ENCODE measurements around the gene LILRA6. TPM values are rescaled to one million over a fixed set of nuclear protein-coding genes. Genes with fewer than 3 reads are reported as not detected.

Gene LILRA6
- total and polyA plus RNA-seq, 2 of the 13 experiments (the other 11 are each of a cell fraction or from before 2014, with no cell fraction given) = not detected

DNA sequence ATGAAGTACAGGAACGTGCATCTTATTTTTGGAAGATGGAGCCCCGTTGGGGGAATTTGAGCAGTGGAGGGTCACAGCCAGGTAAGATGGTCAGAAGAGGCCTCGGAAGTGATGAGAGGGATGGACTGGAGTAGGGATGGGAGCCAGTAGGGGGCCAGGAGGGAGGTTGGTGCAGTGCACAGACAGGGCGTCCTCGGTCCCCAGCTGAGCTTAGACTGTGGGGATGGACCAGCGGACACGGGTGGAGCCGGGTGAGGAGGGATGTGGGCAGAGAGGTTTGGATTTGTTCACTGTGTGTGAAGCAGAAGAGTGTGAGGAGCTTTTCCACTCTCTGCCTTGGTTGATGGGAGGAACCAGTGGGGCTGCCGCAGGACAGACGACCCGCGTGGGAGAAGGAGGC lies 31.4 kb downstream of the LILRA6 start:
- H4K20me1 ChIP-seq (ENCODE audit: insufficient read depth, low read length) = peaks cover 30% of the 10 kb centered on the region
- ChIA-PET CTCF (ENCODE audit: low intra/inter-chr PET ratio, low total read pairs) (no interaction called here), POLR2A (interaction anchor here (0.6 to 4.9 kb wide), 6 partner anchors 9 to 238 kb away, joined by 3 to 114 read pairs (median 11); partner anchors contain the start of genes CNOT3, LENG8, MBOAT7 and RPS9)
- FAIRE-seq (no peak), DNase-seq (ENCODE audit: low spot score) (no peak), ATAC-seq (peak; percentile 32)
- 44% methylated on average over 12 of the region's 12 CpGs for WGBS (ENCODE audit: low lambda C conversion rate)
- H3K9me3 ChIP-seq (ENCODE audit: low read length) = no peaks in the 10 kb centered on the region
- H3K4me3 ChIP-seq (replicated peaks in 1 of 3; ENCODE audit: insufficient read depth in 1 of 3, low read depth in 2 of 3, low read length in 3 of 3) = peak overlapping the region in 1 of 3 experiments; percentile 55; a peak in 2 of 6 replicates
- intact Hi-C loops (cut with micrococcal nuclease; ENCODE audit: unreplicated experiment) = loop anchor here (2.0 kb wide), 2 partner anchors 20 kb away; partner anchors contain the start of gene TSEN34
- H3K79me2 ChIP-seq (ENCODE audit: insufficient read depth, low read length) = no peaks in the 10 kb centered on the region
- H3K27me3 ChIP-seq (ENCODE audit: control insufficient read depth in 1 of 2, insufficient read depth in 2 of 2, low read length in 2 of 2) = no peaks in the 10 kb centered on the region
- peak overlapping the region; percentile 83 for H3K4me2 ChIP-seq (ENCODE audit: low read depth, low read length)
- no peak overlapping the region for H3K9ac ChIP-seq (ENCODE audit: insufficient read depth, low read depth, low read length)
- H3K27ac ChIP-seq (ENCODE audit: extremely low read length, insufficient read depth, low read length) = peak overlapping the region; percentile 80
- BruUV-seq (replicated peaks) = no TSS peak
- no peak overlapping the region for H2AFZ ChIP-seq (ENCODE audit: low read length)
- peaks cover 13 to 18% of the 10 kb centered on the region in 2 experiments for H3K36me3 ChIP-seq (replicated peaks in 1 of 2; ENCODE audit: control insufficient read depth in 1 of 2, insufficient read depth in 2 of 2, low read length in 2 of 2)
- TF ChIP-seq, protein P1, sequence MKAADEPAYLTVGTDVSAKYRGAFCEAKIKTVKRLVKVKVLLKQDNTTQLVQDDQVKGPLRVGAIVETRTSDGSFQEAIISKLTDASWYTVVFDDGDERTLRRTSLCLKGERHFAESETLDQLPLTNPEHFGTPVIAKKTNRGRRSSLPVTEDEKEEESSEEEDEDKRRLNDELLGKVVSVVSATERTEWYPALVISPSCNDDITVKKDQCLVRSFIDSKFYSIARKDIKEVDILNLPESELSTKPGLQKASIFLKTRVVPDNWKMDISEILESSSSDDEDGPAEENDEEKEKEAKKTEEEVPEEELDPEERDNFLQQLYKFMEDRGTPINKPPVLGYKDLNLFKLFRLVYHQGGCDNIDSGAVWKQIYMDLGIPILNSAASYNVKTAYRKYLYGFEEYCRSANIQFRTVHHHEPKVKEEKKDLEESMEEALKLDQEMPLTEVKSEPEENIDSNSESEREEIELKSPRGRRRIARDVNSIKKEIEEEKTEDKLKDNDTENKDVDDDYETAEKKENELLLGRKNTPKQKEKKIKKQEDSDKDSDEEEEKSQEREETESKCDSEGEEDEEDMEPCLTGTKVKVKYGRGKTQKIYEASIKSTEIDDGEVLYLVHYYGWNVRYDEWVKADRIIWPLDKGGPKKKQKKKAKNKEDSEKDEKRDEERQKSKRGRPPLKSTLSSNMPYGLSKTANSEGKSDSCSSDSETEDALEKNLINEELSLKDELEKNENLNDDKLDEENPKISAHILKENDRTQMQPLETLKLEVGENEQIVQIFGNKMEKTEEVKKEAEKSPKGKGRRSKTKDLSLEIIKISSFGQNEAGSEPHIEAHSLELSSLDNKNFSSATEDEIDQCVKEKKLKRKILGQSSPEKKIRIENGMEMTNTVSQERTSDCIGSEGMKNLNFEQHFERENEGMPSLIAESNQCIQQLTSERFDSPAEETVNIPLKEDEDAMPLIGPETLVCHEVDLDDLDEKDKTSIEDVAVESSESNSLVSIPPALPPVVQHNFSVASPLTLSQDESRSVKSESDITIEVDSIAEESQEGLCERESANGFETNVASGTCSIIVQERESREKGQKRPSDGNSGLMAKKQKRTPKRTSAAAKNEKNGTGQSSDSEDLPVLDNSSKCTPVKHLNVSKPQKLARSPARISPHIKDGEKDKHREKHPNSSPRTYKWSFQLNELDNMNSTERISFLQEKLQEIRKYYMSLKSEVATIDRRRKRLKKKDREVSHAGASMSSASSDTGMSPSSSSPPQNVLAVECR (CRISPR knock-in tag; IDR thresholded peaks at IDR 0.05; ENCODE audit: borderline replicate concordance) = 0 out of 2 replicates have a peak, but pooled peaks have one; percentile 5
- peak; percentile 15; the same call in 1 of the 2 replicates for TF ChIP-seq ZBTB7B (CRISPR knock-in tag; IDR thresholded peaks at IDR 0.05)
- TF ChIP-seq, protein P2, sequence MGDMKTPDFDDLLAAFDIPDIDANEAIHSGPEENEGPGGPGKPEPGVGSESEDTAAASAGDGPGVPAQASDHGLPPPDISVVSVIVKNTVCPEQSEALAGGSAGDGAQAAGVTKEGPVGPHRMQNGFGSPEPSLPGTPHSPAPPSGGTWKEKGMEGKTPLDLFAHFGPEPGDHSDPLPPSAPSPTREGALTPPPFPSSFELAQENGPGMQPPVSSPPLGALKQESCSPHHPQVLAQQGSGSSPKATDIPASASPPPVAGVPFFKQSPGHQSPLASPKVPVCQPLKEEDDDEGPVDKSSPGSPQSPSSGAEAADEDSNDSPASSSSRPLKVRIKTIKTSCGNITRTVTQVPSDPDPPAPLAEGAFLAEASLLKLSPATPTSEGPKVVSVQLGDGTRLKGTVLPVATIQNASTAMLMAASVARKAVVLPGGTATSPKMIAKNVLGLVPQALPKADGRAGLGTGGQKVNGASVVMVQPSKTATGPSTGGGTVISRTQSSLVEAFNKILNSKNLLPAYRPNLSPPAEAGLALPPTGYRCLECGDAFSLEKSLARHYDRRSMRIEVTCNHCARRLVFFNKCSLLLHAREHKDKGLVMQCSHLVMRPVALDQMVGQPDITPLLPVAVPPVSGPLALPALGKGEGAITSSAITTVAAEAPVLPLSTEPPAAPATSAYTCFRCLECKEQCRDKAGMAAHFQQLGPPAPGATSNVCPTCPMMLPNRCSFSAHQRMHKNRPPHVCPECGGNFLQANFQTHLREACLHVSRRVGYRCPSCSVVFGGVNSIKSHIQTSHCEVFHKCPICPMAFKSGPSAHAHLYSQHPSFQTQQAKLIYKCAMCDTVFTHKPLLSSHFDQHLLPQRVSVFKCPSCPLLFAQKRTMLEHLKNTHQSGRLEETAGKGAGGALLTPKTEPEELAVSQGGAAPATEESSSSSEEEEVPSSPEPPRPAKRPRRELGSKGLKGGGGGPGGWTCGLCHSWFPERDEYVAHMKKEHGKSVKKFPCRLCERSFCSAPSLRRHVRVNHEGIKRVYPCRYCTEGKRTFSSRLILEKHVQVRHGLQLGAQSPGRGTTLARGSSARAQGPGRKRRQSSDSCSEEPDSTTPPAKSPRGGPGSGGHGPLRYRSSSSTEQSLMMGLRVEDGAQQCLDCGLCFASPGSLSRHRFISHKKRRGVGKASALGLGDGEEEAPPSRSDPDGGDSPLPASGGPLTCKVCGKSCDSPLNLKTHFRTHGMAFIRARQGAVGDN (CRISPR knock-in tag; IDR thresholded peaks at IDR 0.05) = 0 out of 2 replicates have a peak, but pooled peaks have one; percentile 35
- 0 out of 2 replicates have a peak, but pooled peaks have one; percentile 5 for TF ChIP-seq ZNF224 (CRISPR knock-in tag; IDR thresholded peaks at IDR 0.05)
- no peak for TF ChIP-seq KDM2A (CRISPR knock-in tag; IDR thresholded peaks at IDR 0.05; ENCODE audit: borderline replicate concordance, low read depth)
- TF ChIP-seq BORCS8-MEF2B (CRISPR knock-in tag; IDR thresholded peaks at IDR 0.05) = 0 out of 2 replicates have a peak, but pooled peaks have one; percentile 9
- TF ChIP-seq, protein P3, sequence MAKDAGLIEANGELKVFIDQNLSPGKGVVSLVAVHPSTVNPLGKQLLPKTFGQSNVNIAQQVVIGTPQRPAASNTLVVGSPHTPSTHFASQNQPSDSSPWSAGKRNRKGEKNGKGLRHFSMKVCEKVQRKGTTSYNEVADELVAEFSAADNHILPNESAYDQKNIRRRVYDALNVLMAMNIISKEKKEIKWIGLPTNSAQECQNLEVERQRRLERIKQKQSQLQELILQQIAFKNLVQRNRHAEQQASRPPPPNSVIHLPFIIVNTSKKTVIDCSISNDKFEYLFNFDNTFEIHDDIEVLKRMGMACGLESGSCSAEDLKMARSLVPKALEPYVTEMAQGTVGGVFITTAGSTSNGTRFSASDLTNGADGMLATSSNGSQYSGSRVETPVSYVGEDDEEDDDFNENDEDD (CRISPR knock-in tag; IDR thresholded peaks at IDR 0.05; ENCODE audit: borderline replicate concordance) = no peak
- TF ChIP-seq, protein P4, sequence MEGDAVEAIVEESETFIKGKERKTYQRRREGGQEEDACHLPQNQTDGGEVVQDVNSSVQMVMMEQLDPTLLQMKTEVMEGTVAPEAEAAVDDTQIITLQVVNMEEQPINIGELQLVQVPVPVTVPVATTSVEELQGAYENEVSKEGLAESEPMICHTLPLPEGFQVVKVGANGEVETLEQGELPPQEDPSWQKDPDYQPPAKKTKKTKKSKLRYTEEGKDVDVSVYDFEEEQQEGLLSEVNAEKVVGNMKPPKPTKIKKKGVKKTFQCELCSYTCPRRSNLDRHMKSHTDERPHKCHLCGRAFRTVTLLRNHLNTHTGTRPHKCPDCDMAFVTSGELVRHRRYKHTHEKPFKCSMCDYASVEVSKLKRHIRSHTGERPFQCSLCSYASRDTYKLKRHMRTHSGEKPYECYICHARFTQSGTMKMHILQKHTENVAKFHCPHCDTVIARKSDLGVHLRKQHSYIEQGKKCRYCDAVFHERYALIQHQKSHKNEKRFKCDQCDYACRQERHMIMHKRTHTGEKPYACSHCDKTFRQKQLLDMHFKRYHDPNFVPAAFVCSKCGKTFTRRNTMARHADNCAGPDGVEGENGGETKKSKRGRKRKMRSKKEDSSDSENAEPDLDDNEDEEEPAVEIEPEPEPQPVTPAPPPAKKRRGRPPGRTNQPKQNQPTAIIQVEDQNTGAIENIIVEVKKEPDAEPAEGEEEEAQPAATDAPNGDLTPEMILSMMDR (CRISPR knock-in tag; IDR thresholded peaks at IDR 0.05) = peak; percentile 36; the same call in 1 of the 2 replicates
- in situ Hi-C loops (cut with HindIII; ENCODE audit: extremely low pct_ligation_motif_present, low pct_unique_long_range_greater_than_20kb) = no loop called here
- H3K4me1 ChIP-seq (ENCODE audit: insufficient read depth, low read length) = peaks cover 55% of the 10 kb centered on the region

Data from HepG2 (cell line).